T follicular helper cell (primary cell): ENCODE results near the gene LONP1.
"Not testable (repeated sequence)": the region's sequence is repeated elsewhere in the genome, so short reads cannot be mapped to it uniquely, and the experiment has no call there.

Experiments used
- DNase-seq: peaks from one replicate; pipeline ENCODE4 v3.0.0-alpha.2; 2020; ENCODE audit warnings: low read depth

The LONP1 gene

DNA sequence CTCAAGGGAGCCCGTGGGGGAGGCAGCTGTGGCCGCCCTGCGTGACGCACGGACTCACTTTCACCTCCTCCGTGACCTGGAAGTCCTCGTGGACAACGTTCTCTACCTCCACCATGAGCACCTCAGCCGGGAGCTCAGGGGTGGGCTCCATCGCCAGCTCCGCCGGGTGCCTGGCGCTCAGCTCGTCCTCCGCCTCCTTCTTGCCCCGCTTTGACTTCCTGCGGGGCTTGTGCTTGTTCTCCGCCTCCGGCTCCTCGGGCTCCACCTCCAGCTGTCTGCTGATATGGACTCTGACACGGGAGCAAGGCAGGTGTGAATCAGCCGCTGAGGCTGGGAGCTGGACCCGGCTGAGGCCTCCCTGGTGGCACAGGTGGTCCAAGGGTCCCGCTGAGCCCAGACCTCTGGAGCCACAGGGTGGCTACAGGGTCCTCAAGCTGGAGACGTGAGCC lies 8.2 kb downstream of the LONP1 start:
- no peak for DNase-seq

DNA sequence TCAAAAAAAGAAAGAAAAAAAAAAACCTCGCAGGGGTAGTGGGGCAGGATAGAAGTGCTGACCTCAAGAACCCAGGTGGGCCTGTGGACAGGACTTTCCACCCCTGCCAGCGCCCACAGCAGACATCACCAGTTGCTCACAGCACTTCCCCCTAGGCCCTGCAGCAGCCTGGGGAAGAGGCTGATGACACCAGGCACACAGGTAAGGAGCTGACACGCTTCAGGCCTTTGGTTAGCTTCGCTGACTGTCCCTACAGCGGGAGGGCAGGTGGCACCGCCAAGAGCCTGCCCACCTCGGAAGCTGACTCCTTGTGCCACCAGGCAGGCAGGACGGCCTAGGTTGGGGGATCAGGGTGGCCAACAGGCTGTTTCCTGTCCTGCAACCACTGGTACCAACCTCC lies 8.9 kb downstream of the LONP1 start:
- no peak for DNase-seq

DNA sequence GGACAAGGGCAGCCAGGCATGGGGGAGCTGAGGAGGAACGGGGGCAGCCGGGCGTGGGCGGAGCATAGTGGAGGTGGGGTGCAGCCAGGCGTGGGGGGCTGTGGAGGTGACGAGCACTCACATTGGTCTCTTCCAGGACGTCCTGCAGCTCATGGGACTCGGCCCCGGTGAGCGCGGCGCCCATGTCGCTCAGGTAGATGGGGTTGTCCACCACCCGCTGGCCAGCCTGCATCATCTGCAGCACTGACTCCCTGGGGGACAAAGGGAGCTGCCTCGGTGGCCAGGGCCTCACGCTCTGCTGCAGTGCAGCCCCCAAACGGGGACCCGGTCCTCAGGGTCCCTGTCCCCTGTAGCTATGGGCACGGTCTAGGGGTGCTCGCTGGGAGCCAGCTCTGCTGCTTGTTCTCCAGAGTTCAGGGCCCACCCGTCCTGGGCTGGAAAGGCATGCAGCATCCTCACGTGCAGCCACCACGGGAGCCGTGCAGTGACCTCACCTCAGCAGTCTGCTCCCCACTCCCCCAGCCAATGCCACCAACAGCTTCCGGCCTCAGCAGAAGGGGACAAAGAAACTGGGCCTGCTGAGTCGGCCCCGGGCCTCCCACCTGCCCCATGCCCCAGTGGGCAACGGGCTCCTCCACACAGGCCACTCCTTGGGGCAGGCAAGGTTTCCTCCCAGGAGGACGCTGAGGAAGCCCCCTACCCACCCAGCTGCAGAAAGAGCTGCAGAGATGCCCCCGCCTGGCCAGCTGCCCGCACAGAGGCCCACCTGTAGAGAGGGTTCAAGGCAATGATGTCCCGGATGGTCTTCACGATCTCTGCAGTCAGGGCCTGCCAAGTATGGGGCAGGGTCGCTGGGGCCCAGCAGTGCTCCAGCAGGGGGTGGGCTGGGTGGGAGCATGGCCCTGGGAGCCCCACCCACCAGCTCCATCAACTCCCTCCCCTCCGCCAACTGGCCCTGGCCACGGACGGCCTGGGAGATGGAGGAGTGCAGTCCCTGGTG lies 12.1 kb downstream of the LONP1 start:
- no peak for DNase-seq

DNA sequence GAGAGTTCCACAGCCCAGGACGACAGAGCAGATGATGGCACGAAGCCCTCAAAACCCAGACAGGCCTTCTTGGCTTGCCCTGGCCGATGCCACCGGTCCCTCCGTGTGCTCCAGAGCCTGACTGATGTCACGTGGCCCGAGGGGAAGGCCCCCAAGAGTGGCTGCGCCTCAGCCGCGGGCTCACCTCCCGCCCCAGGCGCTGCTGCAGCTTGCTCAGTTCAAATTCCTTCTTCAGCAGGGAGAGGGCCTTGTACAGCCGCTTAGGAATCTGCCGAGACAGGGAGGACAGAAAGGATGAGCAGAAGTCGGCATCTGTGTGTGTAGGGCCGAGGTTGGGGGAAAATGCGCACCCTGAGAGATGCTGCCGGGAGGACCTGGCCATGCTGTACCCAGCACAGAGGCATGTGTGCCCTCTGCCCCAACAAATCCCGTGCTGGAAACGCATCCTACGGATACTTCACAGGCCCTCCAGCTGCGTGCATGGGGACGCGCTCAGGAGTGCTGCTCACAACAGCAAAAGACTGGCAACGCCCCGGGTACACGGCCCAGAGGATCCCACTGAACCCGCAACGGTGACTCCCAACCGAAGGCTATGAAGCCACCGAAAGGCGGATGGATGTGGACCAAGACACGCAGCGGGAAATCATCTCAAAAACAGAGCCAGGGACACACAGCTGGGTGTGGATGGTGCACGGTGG lies 12.9 kb downstream of the LONP1 start:
- DNase-seq: no peak

DNA sequence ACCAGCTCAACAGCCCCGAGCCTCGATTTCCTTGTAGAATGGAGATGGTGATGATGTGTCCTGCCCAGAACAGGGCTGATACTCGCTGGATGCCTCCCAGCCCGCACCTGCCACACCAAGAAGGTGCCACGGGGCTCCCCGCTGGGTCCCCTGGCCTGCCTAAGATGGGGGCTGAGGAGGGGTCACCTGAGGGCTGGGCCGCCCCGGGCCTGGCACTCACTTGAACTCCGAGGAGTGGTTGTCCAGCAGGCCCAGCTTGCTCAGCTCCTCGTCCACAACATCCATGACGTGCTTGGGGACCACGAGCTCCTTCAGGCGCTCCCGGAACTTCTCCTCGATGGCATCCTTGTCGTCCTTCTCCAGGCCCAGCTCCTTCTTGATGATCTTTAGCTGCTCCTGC lies 14.4 kb downstream of the LONP1 start:
- DNase-seq: no peak

DNA sequence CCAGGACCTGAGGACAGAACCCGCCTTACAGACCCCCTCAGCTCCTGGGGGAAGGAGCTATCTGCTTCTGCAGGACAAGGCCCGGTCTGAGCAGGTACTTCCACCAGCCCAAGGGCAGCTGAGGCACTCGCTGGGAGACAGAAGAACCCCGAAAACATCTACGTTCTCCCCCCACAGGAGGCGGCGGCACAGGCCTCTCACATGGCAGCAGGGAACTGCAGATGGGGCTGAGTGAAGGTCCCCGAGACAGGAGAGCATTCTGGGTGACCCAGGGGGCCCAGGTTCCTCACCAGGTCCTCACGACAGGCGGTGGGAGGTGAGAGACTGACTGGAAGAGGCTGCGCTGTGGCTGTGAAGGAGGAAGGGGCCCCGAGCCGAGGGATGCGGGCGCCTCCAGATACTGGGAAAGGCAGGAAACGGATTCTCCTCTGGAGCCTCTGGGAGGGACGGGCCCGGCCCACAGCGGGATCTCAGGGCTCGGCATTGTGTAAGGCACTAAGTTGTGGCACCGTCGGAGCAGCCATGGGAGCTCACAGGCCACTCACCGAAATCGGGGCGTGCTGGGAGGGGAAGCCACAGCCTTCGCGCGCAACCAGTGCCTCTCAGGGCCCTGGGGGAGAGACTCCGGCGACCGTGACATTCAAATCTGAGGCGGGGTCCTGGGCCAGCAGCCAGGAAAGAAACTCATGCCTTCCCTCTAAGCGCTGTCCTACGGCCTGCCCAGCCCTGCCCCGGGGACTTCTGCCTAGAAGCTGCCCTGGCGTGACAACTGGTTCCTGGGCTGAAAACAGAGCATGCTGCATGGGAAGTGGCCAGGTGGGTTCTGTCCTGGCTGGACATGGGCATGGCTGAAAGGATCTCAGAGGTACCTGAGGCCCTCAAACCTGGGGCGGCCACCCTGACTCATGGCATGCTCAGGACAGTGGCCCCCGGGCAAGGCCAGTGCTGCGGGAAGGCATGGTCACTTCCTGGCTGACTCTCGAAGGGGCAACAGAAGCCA lies 15.8 kb downstream of the LONP1 start:
- DNase-seq: no peak

DNA sequence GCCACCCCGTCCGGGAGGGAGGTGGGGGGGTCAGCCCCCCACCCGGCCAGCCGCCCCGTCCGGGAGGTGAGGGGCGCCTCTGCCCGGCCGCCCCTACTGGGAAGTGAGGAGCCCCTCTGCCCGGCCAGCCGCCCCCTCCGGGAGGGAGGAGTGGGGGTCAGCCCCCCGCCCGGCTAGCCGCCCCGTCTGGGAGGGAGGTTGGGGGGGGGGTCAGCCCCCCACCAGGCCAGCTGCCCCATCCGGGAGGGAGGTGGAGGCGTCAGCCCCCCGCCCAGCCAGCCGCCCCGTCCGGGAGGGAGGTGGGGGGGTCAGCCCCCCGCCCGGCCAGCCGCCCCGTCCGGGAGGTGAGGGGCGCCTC lies 17.9 kb downstream of the LONP1 start:
- not testable (repeated sequence) for DNase-seq

DNA sequence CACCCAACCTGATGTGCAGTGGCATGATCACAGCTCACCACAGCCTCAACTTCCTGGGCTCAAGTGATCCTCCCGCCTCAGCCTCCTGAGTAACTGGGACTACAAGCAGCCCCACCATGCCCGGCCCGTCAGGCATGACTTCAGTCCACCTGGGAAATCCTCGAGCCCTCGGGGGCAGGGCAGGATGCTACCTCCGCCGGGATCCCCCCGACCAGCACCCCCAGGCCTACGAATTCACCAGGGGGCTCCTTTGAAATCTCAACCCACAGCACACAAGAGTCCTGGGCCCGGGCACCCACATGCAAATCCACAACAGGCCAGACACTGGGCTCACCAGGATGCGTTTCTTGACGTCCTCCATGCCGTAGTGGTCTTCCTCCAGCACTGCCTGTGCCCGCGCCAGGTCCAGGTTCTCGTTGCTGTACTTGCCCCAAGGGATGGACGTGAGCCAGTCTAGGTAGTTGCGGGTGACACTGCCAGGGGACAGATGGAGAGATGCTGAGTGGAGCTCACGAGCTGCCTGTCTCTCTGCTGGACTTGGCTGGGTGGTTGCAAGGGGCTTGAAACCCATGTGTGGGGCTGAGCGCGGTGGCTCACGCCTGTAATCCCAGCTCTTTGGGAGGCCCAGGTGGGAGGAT lies 19.4 kb downstream of the LONP1 start:
- no peak for DNase-seq

DNA sequence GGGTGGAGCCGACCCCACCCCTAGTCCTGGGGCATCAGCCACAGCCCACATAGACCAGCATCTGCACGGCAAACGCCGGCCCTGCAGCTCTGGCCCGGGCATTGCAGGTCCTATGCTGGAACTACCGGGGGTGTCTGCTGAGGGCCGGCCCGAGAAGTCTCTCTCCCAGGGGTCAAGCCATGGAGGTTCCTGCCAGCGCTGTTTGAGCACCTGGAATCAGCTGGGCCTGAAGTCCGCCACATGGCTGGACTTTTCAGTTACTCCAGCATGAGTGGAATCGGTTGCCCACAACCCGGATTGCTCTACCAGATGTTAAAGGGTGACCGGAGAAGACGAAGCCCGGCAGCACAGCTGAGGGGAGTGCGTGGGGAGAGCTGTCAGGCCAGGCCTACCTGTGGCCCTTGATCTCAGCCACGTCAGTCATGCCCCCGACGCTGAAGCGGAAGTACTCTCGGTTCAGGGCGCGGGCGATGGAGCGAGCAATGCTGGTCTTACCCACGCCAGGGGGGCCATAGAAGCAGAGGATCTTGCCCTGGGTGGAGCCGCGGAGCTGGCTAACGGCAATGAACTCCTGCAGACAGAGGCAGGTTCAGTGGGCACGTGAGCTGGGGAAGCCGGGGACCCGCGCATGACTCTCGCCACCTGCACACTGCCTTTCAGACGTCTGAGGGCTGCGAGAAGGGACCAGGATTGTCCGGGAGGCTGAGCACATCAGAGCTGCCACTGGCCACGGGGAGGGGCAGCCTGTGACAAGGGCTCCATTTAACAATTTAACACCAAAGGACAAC lies 21.1 kb downstream of the LONP1 start:
- no peak for DNase-seq

DNA sequence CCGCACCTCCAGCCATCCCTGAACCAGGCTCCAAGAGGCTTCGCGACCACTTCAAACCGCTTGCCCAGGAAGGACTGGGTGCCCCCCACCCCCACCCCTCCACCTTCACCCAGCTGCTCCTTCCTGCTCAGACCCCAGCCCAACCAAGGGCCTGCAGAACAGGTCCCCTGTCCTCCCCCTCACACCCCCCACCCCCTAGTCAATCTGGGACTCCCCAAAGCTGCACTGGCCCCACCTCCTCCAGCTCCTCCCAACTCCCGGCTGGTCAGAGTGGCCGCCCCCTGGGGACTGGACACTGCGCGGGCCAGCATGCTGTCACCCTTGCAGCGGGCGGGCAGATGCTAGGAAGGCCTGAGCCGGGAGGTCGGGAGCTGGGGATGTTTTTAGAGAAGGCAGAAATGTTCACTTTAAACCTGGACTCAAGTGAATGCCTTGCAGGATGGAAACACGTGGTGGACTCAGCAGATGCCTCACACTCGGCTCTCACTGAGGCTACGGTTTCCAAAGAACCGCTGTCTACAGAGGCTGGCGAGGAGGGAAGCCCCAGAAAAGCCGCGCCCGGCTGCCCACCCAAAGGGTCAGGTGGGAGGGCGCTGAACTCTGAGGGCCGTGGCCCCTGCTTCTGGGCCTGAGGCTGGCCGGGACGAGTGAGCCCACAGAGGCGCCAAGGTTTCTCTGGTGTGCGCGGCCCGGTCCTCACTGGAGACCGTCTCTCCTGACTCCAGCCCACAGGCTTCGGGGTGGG lies 21.9 kb downstream of the LONP1 start:
- no peak for DNase-seq

DNA sequence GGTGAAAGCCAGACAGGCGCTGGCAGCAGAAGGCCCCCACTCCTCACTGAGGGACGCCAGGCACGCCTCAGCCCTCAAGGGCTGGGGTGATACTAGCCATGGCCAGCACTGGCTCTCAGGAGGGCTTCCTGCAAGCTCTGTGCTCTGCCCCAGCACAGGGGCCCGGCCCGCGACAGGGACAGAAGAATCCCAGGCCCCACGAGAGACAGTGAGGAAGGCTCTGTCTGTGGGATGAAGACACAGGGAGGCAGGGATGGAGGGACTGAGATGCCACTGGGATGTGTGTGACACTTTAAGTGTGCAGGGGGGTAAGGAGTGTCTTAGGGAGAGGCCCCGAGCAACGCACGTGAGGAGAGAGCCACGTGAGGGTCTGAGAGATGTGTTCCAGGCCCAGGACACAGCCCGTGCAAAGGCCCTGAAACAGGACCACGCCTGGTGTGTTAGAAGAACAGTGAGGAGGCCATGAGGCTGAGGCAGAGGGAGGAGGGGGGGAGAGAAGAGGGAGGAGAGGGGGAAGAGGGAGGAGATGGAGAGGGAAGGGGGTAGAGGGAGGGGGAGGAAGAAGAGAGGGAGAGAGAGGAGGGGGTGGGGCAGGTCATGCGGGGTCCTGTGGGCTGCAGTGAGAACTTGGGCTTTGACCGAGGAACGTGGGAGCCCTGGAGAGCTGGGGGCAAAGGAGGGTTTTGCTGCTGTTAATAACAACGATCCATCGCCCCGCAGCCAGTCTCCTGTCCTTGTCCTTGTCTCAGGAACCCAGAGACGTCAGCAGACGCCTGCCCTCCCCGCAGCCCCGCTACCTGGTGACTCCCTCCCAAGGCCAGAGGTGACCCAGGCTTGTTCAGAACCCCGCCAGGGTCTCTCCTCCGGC lies 22.7 kb downstream of the LONP1 start:
- no peak for DNase-seq

DNA sequence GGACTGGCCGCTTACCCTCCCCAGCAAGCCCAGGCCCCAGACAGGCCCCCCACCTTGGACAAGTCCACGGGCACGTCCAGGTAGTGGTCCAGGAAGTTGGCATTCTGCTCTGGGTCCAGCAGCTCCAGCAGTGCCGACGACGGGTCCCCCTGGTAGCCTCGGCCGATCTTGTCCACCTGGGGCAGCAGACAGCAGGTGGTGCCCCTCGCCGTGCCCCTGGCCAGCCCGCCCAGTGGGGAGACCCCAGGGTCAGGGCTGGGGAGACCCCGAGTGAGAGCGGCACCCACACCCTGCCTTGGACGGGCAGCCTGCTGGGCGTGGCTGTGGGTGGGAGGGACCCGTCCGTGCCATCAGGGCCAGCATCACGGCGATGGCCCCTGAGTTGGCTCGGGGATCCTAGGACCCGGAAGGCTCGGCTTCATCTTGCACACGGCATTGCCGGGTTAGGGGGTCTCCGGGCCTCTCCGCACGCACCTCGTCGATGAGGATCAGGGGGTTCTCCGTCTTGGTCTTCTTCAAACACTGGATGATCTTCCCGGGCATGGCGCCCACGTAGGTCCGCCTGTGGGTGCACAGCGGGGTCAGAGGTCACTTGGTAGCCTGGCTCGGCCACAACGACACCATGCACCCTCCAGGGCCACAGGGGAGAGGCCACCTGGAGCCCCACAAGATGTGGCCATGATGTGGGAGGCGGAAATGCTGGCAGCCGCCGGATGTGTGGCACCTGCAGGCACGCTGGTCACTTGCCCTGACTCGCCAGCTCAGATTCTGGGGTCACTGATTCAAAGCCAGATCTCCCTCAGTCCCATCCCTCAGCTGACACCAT lies 23.5 kb downstream of the LONP1 start:
- no peak for DNase-seq

DNA sequence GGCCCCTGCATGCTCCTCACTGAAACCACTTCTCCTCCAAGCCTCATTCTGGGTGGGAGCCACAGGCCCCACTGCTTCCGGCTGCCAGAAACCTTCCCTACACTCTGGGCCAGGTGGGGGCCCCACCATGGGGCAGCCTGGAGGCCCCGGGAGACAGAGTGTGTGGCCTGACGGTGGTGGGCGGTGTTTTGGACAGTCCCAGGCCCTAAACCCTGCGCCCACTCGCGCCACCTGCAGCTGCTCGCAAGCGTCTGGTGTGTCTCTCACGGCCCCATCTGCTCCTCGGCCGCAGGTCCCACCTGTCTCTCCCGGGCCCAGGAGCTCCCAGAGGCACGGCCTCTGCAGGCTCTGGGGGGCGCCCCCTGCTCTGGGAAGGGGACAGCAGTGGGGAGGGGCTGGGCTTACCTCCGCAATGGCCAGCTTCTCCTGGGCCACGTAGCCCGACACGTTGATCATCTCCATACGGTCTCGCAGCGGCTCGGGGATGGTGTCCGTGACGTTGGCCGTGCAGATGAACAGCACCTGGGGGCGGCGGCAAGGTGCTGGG lies 24.2 kb downstream of the LONP1 start:
- no peak for DNase-seq

DNA sequence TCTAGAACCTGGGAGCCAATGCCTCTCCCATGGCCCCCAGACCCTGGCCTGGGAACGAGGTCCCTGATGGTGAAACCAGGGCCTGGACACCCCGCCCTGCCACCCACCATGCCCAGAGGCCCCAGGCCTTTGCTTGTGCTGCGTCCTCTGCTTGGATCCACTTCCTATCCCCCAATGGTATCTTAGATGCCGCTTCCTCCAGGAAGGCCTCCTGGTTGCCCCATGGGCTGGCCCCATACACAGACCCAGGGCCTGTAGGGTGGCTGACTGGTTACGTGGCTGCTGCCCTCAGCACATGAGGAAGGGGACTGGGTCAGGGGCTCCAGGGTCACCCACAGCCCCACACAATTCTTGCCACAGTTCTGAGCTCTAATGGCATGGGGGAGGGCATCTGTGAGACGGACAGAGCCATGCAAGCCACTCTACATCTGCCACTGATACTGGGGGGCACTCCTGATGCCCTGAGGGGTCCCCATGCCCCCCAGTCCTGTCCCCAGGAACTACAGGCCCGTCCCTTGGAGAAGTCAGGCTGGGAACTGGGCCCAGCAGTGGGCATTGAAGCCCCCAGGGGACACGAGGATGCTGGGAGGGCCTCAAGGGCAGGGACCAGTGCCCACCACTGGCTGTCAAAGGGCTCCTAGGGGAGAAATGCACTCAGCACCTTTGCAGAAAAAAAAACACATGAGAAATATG lies 24.8 kb downstream of the LONP1 start:
- DNase-seq: no peak

DNA sequence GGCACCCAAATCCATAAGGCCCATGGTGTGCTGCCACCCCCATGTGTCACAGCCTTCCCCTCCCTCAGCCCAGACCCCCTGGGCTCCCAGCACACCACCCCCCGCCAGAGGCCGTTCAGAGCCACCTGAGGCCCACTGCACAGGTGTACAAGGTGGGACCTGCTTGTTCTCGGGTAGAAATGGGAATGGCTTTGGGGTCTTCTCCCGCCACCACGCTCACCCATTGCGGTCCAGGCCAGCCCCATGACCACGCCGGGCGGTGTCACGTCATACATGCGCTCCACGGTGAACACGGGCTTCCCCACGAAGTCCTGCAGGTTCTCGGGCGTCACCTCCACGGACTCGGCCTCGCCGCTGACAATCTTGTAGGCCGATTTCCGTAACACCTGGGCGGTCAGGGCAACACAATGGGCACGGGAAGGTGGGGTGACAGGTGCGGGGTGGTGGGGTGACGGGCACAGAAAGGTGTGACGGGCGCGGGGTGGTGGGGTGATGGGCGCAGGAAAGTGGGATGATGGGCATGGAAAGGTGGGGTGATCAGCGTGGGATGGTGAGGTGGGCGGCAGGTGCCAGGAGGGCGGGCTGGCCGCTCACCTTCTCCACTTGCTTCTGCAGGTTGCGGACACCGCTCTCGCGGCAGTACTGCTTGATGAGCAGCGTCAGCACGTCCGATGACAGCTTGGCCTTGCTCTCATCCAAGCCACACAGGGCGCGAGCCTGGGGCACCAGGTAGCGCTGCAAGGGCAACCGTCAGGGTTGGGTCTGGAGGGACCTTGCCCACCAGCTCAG lies 25.6 kb downstream of the LONP1 start:
- DNase-seq: no peak
